OCI-LY7 (cell line): ENCODE results near the gene CCSAP. TPM values are rescaled to one million over a fixed set of nuclear protein-coding genes. Genes with fewer than 3 reads are reported as not detected.

Source experiments
- BruUV-seq: library from RNA; stranded (reverse); fragments of 400-500 nt; replicated peaks from 2 replicates; lab custom pipeline; 2021; lab: Mats Ljungman, UMichigan
- CTCF ChIA-PET: fragments of 300-600 bp; sonication (Branson Sonifier 250); formaldehyde crosslinking; loops from one replicate; lab custom pipeline; 2022; ENCODE audit warnings: antibody characterized with exemption; ENCODE audit not compliant: unreplicated experiment; lab: Charles Lee
- POLR2A ChIA-PET: fragments of 300-600 bp; sonication (Branson Sonifier 250); formaldehyde crosslinking; loops from one replicate; lab custom pipeline; 2022; ENCODE audit warnings: antibody characterized with exemption; lab: Charles Lee
- DNase-seq: peaks from one replicate; pipeline ENCODE4 v3.0.0-alpha.2; 2015; ENCODE audit warnings: low spot score
- H2AFZ ChIP-seq: fragments of 200-600 bp; sonication (generic), shearing (Covaris generic); 2 replicates; pipeline ENCODE4 v1.6.1; 2014; ENCODE audit warnings: mild to moderate bottlenecking, antibody characterized with exemption, low read length, moderate library complexity
- H3K27ac ChIP-seq: fragments of 200-600 bp; sonication (generic); 2 replicates; pipeline ENCODE4 v1.5.1; 2014; ENCODE audit warnings: mixed run types, low read depth, mild to moderate bottlenecking, moderate library complexity, low read length, inconsistent platforms; ENCODE audit not compliant: poor library complexity, severe bottlenecking
- H3K36me3 ChIP-seq: fragments of 200-600 bp; sonication (generic); 2 replicates; pipeline ENCODE4 v1.6.1; 2014; ENCODE audit warnings: mild to moderate bottlenecking, antibody characterized with exemption, low read length, moderate library complexity, mixed read lengths; ENCODE audit not compliant: insufficient read depth
- H3K4me1 ChIP-seq: fragments of 200-600 bp; sonication (generic); 2 replicates; pipeline ENCODE4 v1.5.1; 2014; ENCODE audit warnings: mild to moderate bottlenecking, low read length; ENCODE audit not compliant: insufficient read depth, poor library complexity, severe bottlenecking
- H3K4me2 ChIP-seq: fragments of 200-600 bp; sonication (generic); 2 replicates; pipeline ENCODE4 v1.6.1; 2014; ENCODE audit warnings: mild to moderate bottlenecking, low read length
- H3K4me3 ChIP-seq: fragments of 200-600 bp; sonication (generic); 2 replicates; pipeline ENCODE4 v1.5.1; 2014; ENCODE audit warnings: mild to moderate bottlenecking, low read depth, low read length; ENCODE audit not compliant: poor library complexity, severe bottlenecking
- H3K79me2 ChIP-seq: fragments of 200-600 bp; sonication (generic); 2 replicates; pipeline ENCODE4 v1.6.1; 2016; ENCODE audit warnings: low read depth, mild to moderate bottlenecking, low read length, moderate library complexity, mixed read lengths; ENCODE audit not compliant: insufficient read depth
- H3K9me2 ChIP-seq: fragments of 200-600 bp; sonication (generic); 2 replicates; pipeline ENCODE4 v1.6.1; 2016; ENCODE audit warnings: mild to moderate bottlenecking, low read length, mixed read lengths; ENCODE audit not compliant: insufficient read depth
- H3K9me3 ChIP-seq: fragments of 200-600 bp; sonication (generic); 2 replicates; pipeline ENCODE4 v1.6.1; 2014; ENCODE audit warnings: mild to moderate bottlenecking, mixed run types, low read length, mixed read lengths
- H4K20me1 ChIP-seq: fragments of 200-600 bp; sonication (generic); 2 replicates; pipeline ENCODE4 v1.6.1; 2014; ENCODE audit warnings: mild to moderate bottlenecking, antibody characterized with exemption, low read length, moderate library complexity, mixed read lengths; ENCODE audit not compliant: insufficient read depth
- CTCF ChIP-seq: fragments of 200-600 bp; sonication (generic); conservative IDR thresholded peaks from 2 replicates; pipeline ENCODE4 v1.5.1; 2014; ENCODE audit warnings: mild to moderate bottlenecking, antibody characterized with exemption, low read length, moderate library complexity, mixed read lengths
- EZH2phosphoT487 ChIP-seq: fragments of 200-600 bp; sonication (generic); IDR thresholded peaks from 2 replicates; pipeline ENCODE4 v1.6.1; 2018; ENCODE audit warnings: low read depth, borderline replicate concordance, mild to moderate bottlenecking, mixed run types, antibody characterized with exemption, low read length, moderate library complexity, mixed read lengths
- intact Hi-C: fragments of 100-400 bp; cut with micrococcal nuclease; formaldehyde crosslinking; loops from one replicate; pipeline ENCODE4 v1.10.0; 2022; ENCODE audit not compliant: unreplicated experiment
- total RNA-seq, 2 experiments: library from RNA; depleted of rRNA in 1 of 2; stranded (reverse); fragments of >200 nt in 1 of 2; shearing (Covaris generic) in 1 of 2; gene quantifications; 2 replicates each; pipeline ENCODE4 v1.2.3, GENCODE V29; 2014 to 2022

The CCSAP gene
- total RNA-seq, 2 experiments from 2014 or later, result 10.5 to 15.7 TPM

DNA sequence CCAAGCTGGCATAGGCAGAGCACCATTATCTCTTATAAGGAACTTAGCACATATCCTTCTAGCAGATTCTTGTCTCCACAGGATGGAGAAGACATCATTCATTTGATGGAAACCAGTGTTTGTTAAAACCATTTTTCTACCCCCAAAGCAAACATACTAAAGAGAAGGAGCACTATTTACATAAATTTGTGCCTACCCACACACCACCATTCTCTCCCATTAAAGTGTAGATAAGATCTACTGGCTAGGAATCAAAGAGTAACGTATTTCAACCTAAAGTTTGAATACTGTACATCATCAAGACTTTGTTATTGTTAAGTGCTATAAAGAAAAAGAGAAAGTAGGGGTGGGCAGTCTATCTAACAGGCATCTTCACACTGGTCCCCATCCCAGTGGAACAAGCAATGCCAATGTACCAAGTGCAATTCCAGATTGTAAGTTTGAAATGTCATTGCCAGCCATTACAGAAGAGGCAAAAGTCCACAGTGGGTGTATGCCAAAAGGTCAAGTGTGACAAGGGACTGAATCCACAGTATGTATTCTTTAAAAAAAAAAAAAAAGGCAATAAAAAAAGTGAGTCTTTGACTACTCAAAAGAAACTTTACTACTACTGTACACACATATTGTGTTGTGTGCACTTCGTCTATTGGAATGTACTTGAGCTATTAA, 18.8 kb downstream of the CCSAP start:
- H4K20me1 ChIP-seq, result no peaks in the 10 kb centered on the region
- intact Hi-C loops, result no loop called here
- H3K4me2 ChIP-seq, result no peak overlapping the region
- TF ChIP-seq CTCF, result no peak
- no peak for TF ChIP-seq EZH2phosphoT487
- H3K4me1 ChIP-seq, result no peaks in the 10 kb centered on the region
- H2AFZ ChIP-seq, result no peak overlapping the region
- CTCF ChIA-PET, result no interaction called here
- H3K9me2 ChIP-seq, result no peaks in the 10 kb centered on the region
- POLR2A ChIA-PET, result interaction anchor here (0.7 to 1.2 kb wide), 3 partner anchors 10 to 21 kb away, joined by 3 to 5 read pairs (median 4); no protein-coding TSS in a partner anchor
- H3K27ac ChIP-seq, result no peak overlapping the region
- no peak for DNase-seq
- no TSS peak for BruUV-seq
- no peak overlapping the region for H3K4me3 ChIP-seq
- H3K9me3 ChIP-seq, result no peaks in the 10 kb centered on the region
- H3K36me3 ChIP-seq, result peaks cover 63% of the 10 kb centered on the region
- no peaks in the 10 kb centered on the region for H3K79me2 ChIP-seq

GRCh38 chr1:229323201-229323600, 19.6 kb downstream of the CCSAP start:
- Histone ChIP-seq H3K4me3 (no peak overlapping the region), H3K27ac (no peak overlapping the region), H3K9me3 (no peaks in the 10 kb centered on the region), H3K36me3 (peaks cover 59% of the 10 kb centered on the region), H4K20me1 (no peaks in the 10 kb centered on the region), H3K9me2 (no peaks in the 10 kb centered on the region), H2AFZ (no peak overlapping the region), H3K4me2 (no peak overlapping the region), H3K79me2 (no peaks in the 10 kb centered on the region), H3K4me1 (no peaks in the 10 kb centered on the region)
- TF ChIP-seq CTCF (no peak), EZH2phosphoT487 (no peak)
- intact Hi-C loops, result no loop called here
- BruUV-seq, result no TSS peak
- CTCF ChIA-PET, result no interaction called here
- no peak for DNase-seq
- POLR2A ChIA-PET, result interaction anchor here (0.7 to 1.0 kb wide), 2 partner anchors 13 to 20 kb away, joined by 3 to 5 read pairs; no protein-coding TSS in a partner anchor

- Histone ChIP-seq H3K4me2 (no peak overlapping the region), H3K79me2 (no peaks in the 10 kb centered on the region), H3K4me1 (no peaks in the 10 kb centered on the region), H3K36me3 (peaks cover 35% of the 10 kb centered on the region), H3K27ac (no peak overlapping the region), H3K9me3 (no peaks in the 10 kb centered on the region), H3K4me3 (no peak overlapping the region), H4K20me1 (no peaks in the 10 kb centered on the region), H3K9me2 (no peaks in the 10 kb centered on the region), H2AFZ (no peak overlapping the region)
- DNase-seq, result no peak
- CTCF ChIA-PET, result interaction anchor here (0.5 kb wide), 1 partner anchor 11 kb away, joined by 4 read pairs; no protein-coding TSS in a partner anchor
- POLR2A ChIA-PET, result no interaction called here
- intact Hi-C loops, result no loop called here
- no peak for TF ChIP-seq EZH2phosphoT487
- TF ChIP-seq CTCF, result no peak
- no TSS peak for BruUV-seq
Observed at GRCh38 chr1:229319487-229319886, 23.4 kb downstream of the CCSAP start.
